IPS-NIHi11 (cell line): ENCODE results near the gene GRM3.

ENCODE experiments used
- DNase-seq: peaks from one replicate; pipeline ENCODE4 v3.0.0; 2012; ENCODE audit warnings: mixed read lengths, low spot score

GRM3 gene

GRCh38 chr7:86786376-86786775 is 142.7 kb downstream of the GRM3 start:
- DNase-seq, result no peak

DNA sequence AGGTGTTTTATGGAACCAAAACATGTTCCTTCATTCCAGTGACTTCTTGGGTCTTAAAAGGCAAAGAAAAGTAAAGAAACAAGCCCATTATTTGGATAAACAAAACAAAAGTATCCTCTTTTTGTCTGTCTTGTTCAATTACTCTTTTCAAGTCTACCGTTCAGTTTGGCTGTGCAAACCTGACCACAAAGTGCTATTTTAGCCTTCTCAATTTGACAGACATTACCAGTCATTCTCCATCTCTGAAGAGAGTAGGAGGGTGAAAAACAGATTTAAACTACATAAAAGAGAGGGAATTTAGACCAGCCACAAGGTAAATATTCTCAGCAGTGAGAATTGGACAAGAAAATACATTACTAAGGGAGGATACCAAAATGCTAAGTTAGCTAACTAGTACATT is 145.2 kb downstream of the GRM3 start:
- DNase-seq, result no peak

DNA sequence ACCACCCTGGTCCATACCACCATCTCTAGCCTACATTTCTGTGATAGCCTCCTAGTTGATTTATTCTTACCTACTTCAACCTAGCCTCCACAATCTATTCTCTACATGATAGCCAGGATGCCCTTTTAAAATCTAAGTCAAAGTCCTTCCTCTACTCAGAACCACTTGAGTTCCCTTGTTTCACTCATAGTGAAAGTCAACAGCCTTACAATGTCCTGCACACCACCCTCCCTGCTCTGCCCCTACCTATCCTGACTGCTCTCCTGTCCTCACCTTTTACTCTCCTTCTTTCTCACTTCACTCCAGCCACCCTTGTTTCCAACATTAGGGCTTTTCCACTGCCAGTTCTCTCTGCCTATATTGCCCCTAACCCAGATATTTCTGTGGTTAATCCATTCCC is 146.7 kb downstream of the GRM3 start:
- no peak for DNase-seq

- DNase-seq, result no peak
Observed at GRCh38 chr7:86792260-86792659, 148.6 kb downstream of the GRM3 start.

DNA sequence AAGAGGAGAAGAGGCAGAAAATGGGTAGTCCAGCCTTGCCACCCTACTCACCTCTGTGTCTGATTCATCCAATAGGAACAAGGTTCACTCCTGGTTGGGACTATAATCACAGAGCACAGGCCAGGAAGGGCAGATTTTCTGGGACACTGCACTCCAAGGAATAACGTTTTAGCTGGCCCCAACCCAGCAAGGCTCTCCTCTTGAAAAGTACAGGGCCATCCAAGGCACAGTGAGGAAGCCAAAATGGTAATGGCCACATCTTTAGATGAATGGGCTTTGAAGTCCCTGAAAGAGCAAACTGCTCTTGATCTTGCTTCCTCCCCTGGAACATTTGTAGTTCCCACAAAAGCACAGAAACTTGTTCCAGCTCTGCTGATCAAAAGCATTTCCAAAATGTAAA is 149.4 kb downstream of the GRM3 start:
- DNase-seq, result no peak

DNA sequence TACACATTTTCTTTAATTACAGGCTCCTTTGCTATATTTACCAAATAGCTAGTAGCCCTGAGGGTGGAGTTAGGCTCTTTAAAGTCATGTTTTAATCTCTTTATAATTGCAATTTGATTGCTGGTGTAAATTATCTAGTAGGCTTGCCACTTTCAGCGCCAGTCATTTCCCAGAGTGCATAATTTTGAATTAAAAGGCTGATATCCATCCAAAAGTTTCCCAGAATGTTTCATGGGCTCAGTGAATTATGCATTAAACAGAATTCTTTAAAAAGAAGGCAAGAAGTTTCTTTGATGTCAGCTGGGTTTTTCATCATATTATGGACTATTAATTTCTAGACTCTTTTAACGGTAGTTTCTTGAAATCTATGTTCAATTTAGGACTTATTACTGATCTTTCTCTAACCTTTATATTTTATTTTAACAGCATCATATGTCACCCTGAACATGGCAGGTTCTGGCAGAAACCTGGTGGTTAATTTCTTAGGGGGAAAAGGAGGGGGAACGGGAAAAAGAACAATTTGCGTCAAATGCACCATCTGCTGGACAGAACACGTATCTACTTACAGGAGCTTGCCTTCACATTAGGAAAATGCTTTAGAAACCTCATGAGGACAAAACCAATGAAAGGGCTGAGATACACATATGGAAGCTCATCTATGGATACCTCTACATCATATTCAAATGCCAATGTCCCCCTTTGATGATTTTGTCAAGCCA is 171.1 kb downstream of the GRM3 start:
- DNase-seq, result peak; percentile 59

DNA sequence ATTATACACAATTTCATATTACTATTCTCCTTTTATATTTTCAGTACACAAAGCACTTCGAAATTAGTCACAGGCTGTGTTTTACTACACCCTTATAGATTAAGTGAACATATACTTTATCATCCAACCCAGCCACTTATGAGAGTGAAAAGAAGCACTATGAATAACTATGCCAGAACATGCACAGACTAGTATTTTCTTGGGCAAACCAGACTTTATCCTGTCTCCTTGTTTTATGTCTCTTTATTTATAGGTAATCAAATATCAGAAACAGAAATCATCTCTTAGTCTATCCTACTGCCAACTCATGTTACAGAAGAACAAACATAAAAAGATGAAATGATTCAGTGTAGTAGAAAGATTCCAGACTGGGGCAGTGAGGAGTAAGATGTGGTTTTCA is 171.8 kb downstream of the GRM3 start:
- DNase-seq, result no peak

- no peak for DNase-seq
Observed at GRCh38 chr7:86818903-86819302, 175.2 kb downstream of the GRM3 start.

GRCh38 chr7:86823769-86824168 is 180.1 kb downstream of the GRM3 start:
- no peak for DNase-seq

- DNase-seq, result no peak
Observed at GRCh38 chr7:86825264-86825663, 181.6 kb downstream of the GRM3 start.

GRCh38 chr7:86826948-86827347 is 183.2 kb downstream of the GRM3 start:
- DNase-seq, result no peak

- DNase-seq, result no peak
Observed at GRCh38 chr7:86833360-86833759, 189.7 kb downstream of the GRM3 start.

DNA sequence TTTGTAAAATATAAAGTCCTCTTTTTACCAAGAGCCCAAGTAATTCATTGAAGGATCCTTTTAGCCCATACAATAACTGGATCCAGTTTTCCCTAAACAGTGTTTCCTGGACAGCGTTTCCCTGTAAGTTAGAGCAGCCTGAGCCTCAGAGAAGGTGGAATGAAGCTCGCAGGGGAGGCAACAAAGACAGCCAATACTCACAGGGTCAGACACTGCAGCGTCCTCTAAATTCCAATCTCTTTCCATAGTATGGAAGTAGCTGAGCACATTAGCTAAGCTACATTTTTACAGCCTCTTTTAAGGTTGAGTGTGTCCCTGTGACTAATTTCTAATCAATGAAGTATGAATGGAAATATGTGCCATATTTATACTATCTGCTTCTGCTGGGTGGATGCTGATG is 193.5 kb downstream of the GRM3 start:
- DNase-seq, result no peak

- no peak for DNase-seq
Observed at GRCh38 chr7:86844608-86845007, 200.9 kb downstream of the GRM3 start.

- DNase-seq, result no peak
Observed at GRCh38 chr7:86846494-86847190, 202.9 kb downstream of the GRM3 start.

GRCh38 chr7:86848226-86848625 is 204.5 kb downstream of the GRM3 start:
- no peak for DNase-seq

DNA sequence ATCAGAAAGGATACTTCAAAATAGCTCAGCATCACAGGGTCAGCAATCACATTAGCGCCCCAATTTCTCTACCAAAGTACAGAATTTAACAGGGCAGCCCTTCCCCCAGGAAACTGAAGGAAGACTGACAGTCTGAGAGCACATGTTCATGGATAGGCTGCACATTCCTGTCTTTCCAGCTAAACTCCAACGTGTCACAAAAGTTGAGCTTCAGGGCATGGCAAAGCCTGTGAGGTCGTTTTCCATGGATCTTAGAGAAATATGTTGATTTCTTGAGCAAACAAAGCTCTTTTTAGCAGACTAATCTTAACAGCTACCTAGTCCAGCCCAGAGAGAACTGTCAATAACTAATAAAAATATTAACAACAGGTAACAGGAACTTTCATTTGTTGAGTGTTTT is 207.9 kb downstream of the GRM3 start:
- no peak for DNase-seq

- DNase-seq, result no peak
Observed at GRCh38 chr7:86863452-86863851, 219.7 kb downstream of the GRM3 start.

GRCh38 chr7:86867163-86867762 is 223.6 kb downstream of the GRM3 start:
- DNase-seq, result no peak

DNA sequence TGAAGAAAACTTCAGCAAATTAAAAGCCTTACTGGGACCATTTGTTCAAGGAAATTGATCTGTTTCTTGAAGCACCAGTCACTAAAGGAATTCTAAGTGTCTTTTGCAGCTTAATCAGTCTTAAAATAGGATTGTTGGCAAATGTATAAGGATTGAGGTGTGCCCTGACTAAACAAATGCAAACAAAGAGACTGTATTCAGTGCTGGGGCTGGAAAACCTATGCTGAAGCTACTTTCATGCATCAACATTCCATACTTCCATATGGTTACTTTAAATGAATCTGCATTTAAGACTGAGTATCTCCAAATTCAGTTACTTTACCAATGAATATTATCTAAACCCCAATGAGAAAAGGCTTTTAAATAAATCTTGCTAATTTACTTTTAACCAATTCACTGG is 232.4 kb downstream of the GRM3 start:
- DNase-seq, result no peak

GRCh38 chr7:86884152-86884551 is 240.4 kb downstream of the GRM3 start:
- no peak for DNase-seq

- DNase-seq, result no peak
Observed at GRCh38 chr7:86889501-86889900, 245.8 kb downstream of the GRM3 start.

- no peak for DNase-seq
Observed at GRCh38 chr7:86898171-86898570, 254.5 kb downstream of the GRM3 start.

DNA sequence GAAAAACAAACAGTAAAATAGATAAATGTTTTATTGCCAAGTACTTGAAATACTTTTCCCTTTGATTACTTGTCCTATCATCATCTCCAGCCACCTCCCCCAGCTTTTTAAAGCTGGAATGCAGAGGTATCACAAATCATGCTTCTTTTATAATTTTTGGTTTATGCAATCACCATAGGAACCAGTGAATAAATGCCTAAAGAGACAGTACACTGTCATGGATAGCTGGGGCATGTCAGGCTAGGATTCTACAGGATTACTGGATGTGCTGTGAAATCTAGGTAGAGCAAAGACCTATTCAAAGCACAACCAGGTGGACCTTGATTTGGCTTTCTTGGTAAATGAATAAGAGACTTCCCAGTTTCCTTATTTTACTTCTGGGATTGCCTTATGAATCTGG is 257.2 kb downstream of the GRM3 start:
- DNase-seq, result no peak
